Natural killer cell (primary cell): ENCODE data around the gene SUMF1. TPM values are rescaled to one million over a fixed set of nuclear protein-coding genes. Genes with fewer than 3 reads are reported as not detected.

Experiments used
- ATAC-seq, 3 donors: fragments of 150-1000 bp in 2 of 3; fragments of 200-7000 bp in 1 of 3; cut with Tn5 transposase; 1 replicate in 1 of 3; 2 replicates in 2 of 3; pipeline ENCODE4 v1.10.0; 2021; ENCODE audit warnings: mild to moderate bottlenecking in 2 of 3, moderate library complexity in 2 of 3
- DNase-seq, 2 donors: peaks; one replicate each; pipeline versions ENCODE4 v3.0.0 to v3.0.0-alpha.2; 2013 to 2021; ENCODE audit warnings: mixed read lengths in 1 of 2
- H3K27ac ChIP-seq: one replicate; pipeline ENCODE4 v1.5.1; 2013; ENCODE audit warnings: mild to moderate bottlenecking, low read length
- H3K27me3 ChIP-seq: one replicate; pipeline ENCODE4 v1.6.1; 2013; ENCODE audit warnings: low read length; ENCODE audit not compliant: control insufficient read depth, insufficient read depth
- H3K36me3 ChIP-seq: one replicate; pipeline ENCODE4 v1.6.1; 2013; ENCODE audit warnings: low read length; ENCODE audit not compliant: control insufficient read depth, insufficient read depth
- H3K4me1 ChIP-seq: one replicate; pipeline ENCODE4 v1.6.1; 2013; ENCODE audit warnings: low read length; ENCODE audit not compliant: control insufficient read depth, insufficient read depth
- H3K4me3 ChIP-seq: one replicate; pipeline ENCODE4 v1.5.1; 2013; ENCODE audit warnings: low read length
- H3K9me3 ChIP-seq: one replicate; pipeline ENCODE4 v1.6.1; 2013; ENCODE audit warnings: low read length; ENCODE audit not compliant: control insufficient read depth, insufficient read depth
- H3K27ac Mint-ChIP-seq, 2 donors: one replicate each; pipeline ENCODE4 v1.8.0; 2022; ENCODE audit warnings: mild to moderate bottlenecking in 2 of 2, mixed read lengths in 2 of 2, moderate library complexity in 1 of 2
- H3K27me3 Mint-ChIP-seq, 2 donors: one replicate each; pipeline ENCODE4 v1.8.0; 2022; ENCODE audit warnings: low read depth in 2 of 2, mixed read lengths in 2 of 2
- H3K36me3 Mint-ChIP-seq: one replicate; pipeline ENCODE4 v1.8.0; 2022; ENCODE audit warnings: mixed read lengths
- H3K4me1 Mint-ChIP-seq, 2 donors: one replicate each; pipeline ENCODE4 v1.8.0; 2022; ENCODE audit warnings: mixed read lengths in 2 of 2
- H3K4me3 Mint-ChIP-seq: one replicate; pipeline ENCODE4 v1.8.0; 2022; ENCODE audit warnings: mild to moderate bottlenecking, moderate library complexity, mixed read lengths
- H3K9me3 Mint-ChIP-seq, 2 donors: one replicate each; pipeline ENCODE4 v1.8.0; 2022; ENCODE audit warnings: mixed read lengths in 2 of 2
- CTCF ChIP-seq: fragments of 200-600 bp; IDR thresholded peaks from one replicate; pipeline ENCODE4 v1.8.0; 2022; ENCODE audit warnings: antibody characterized with exemption
- WGBS: methylation state at CpG from one replicate; pipeline ENCODE4 v1.1.7; 2013; ENCODE audit warnings: missing lambda C conversion rate; ENCODE audit not compliant: insufficient coverage; 5-methylcytosine and 5-hydroxymethylcytosine counted together
- intact Hi-C: fragments of 100-400 bp; cut with micrococcal nuclease; formaldehyde crosslinking; loops from one replicate; pipeline ENCODE4 v1.14.2; 2022
- total RNA-seq, 4 donors: library from RNA; stranded (reverse); fragments of 120-200 nt in 1 of 4; gene quantifications; one replicate each; pipeline versions ENCODE4 v1.2.3 to v1.2.4, GENCODE V29; 2013 to 2022

SUMF1 gene
- total RNA-seq, 3 donors from 2014 or later (not counting 1 experiment from before 2014, with no cell fraction given) = 16.3 to 19.8 (median 19.3) TPM

GRCh38 chr3:4320096-4320911 lies 146.8 kb downstream of the SUMF1 start:
- Histone ChIP-seq H3K9me3 (no peaks in the 10 kb centered on the region), H3K4me3 (no peak overlapping the region), H3K36me3 (no peaks in the 10 kb centered on the region), H3K4me1 (no peaks in the 10 kb centered on the region), H3K27me3 (no peaks in the 10 kb centered on the region), H3K27ac (no peak overlapping the region)
- Mint-ChIP-seq H3K9me3 (no peaks in the 10 kb centered on the region), H3K4me3 (no peak overlapping the region), H3K27me3 (no peaks in the 10 kb centered on the region), H3K36me3 (peaks cover 6% of the 10 kb centered on the region), H3K4me1 (peaks cover 0 to 6% of the 10 kb centered on the region in 2 donors), H3K27ac (peak overlapping the region in 1 of 2 donors; percentile 7)
- DNase-seq (no peak), ATAC-seq (no peak)
- no peak for TF ChIP-seq CTCF
- intact Hi-C loops = no loop called here

GRCh38 chr3:4314688-4315087 lies 152.4 kb downstream of the SUMF1 start:
- 100% methylated on average over 1 of the region's 4 CpGs for WGBS
- intact Hi-C loops = no loop called here

GRCh38 chr3:4313606-4314293 lies 153.3 kb downstream of the SUMF1 start:
- H3K36me3 ChIP-seq = peaks cover 7% of the 10 kb centered on the region
- no peak for TF ChIP-seq CTCF
- intact Hi-C loops = no loop called here
- no peaks in the 10 kb centered on the region for H3K4me1 ChIP-seq
- no peak overlapping the region for H3K27ac ChIP-seq
- Mint-ChIP-seq H3K4me1 (peaks cover 8 to 14% of the 10 kb centered on the region in 2 donors), H3K27ac (no peak overlapping the region), H3K9me3 (no peaks in the 10 kb centered on the region), H3K36me3 (peaks cover 6% of the 10 kb centered on the region), H3K27me3 (no peaks in the 10 kb centered on the region), H3K4me3 (no peak overlapping the region)
- H3K9me3 ChIP-seq = no peaks in the 10 kb centered on the region
- no peaks in the 10 kb centered on the region for H3K27me3 ChIP-seq
- 82% methylated on average over 4 of the region's 4 CpGs for WGBS
- no peak overlapping the region for H3K4me3 ChIP-seq
- ATAC-seq = no peak
- DNase-seq = no peak

More at GRCh38 chr3:4314688-4315087, 152.4 kb downstream of the SUMF1 start:
- Mint-ChIP-seq H3K27ac (no peak overlapping the region), H3K9me3 (no peaks in the 10 kb centered on the region), H3K36me3 (peaks cover 6% of the 10 kb centered on the region), H3K4me3 (no peak overlapping the region), H3K27me3 (no peaks in the 10 kb centered on the region), H3K4me1 (peaks cover 8 to 14% of the 10 kb centered on the region in 2 donors)
- Histone ChIP-seq H3K4me3 (no peak overlapping the region), H3K27me3 (no peaks in the 10 kb centered on the region), H3K36me3 (peaks cover 7% of the 10 kb centered on the region), H3K4me1 (no peaks in the 10 kb centered on the region), H3K27ac (no peak overlapping the region), H3K9me3 (no peaks in the 10 kb centered on the region)
- ATAC-seq (no peak), DNase-seq (no peak)
- TF ChIP-seq CTCF = peak; percentile 28
